Skin of body (tissue), 2 donors: ENCODE results near the gene AMPD3. TPM values are rescaled to one million over a fixed set of nuclear protein-coding genes. Genes with fewer than 3 reads are reported as not detected.

Experiments used
- DNase-seq: peaks from one replicate; lab custom pipeline; 2025; lab: John Stamatoyannopoulos, UW
- total RNA-seq: library from RNA; depleted of rRNA; stranded (reverse); fragments of >200 nt; gene quantifications from one replicate; pipeline ENCODE4 v1.2.3, GENCODE V29; 2014

AMPD3 gene
- 6.9 TPM for total RNA-seq

- no peak for DNase-seq
Measured at GRCh38 chr11:10454878-10455631, at the start of gene AMPD3. Gene AMPD3, plus strand, starts transcription at chr11:10455264. Its CDS starts 6,256 bp downstream, at chr11:10461520.

GRCh38 chr11:10405865-10406592 is 49.0 kb upstream of the AMPD3 start:
- DNase-seq = peak; percentile 86

- DNase-seq = no peak
Measured at GRCh38 chr11:10407055-10407454, 48.0 kb upstream of the AMPD3 start.

GRCh38 chr11:10407749-10408685 is 47.0 kb upstream of the AMPD3 start:
- no peak for DNase-seq

- no peak for DNase-seq
Measured at GRCh38 chr11:10409207-10409661, 45.8 kb upstream of the AMPD3 start.

GRCh38 chr11:10410106-10410843 is 44.8 kb upstream of the AMPD3 start:
- DNase-seq = no peak

GRCh38 chr11:10410844-10411200 is 44.2 kb upstream of the AMPD3 start:
- no peak for DNase-seq

GRCh38 chr11:10412266-10412665 is 42.8 kb upstream of the AMPD3 start:
- DNase-seq = no peak

GRCh38 chr11:10413268-10413667 is 41.8 kb upstream of the AMPD3 start:
- no peak for DNase-seq

GRCh38 chr11:10414181-10414580 is 40.9 kb upstream of the AMPD3 start:
- no peak for DNase-seq

- DNase-seq = no peak
Measured at GRCh38 chr11:10414659-10415058, 40.4 kb upstream of the AMPD3 start.

- no peak for DNase-seq
Measured at GRCh38 chr11:10415817-10416392, 39.2 kb upstream of the AMPD3 start.

- no peak for DNase-seq
Measured at GRCh38 chr11:10418259-10418949, 36.7 kb upstream of the AMPD3 start.

GRCh38 chr11:10418950-10419310 is 36.1 kb upstream of the AMPD3 start:
- no peak for DNase-seq

GRCh38 chr11:10426475-10426874 is 28.6 kb upstream of the AMPD3 start:
- no peak for DNase-seq

GRCh38 chr11:10428453-10428852 is 26.6 kb upstream of the AMPD3 start:
- DNase-seq = no peak

- DNase-seq = no peak
Measured at GRCh38 chr11:10429526-10429925, 25.5 kb upstream of the AMPD3 start.

- no peak for DNase-seq
Measured at GRCh38 chr11:10432493-10432892, 22.6 kb upstream of the AMPD3 start.

GRCh38 chr11:10432971-10433370 is 22.1 kb upstream of the AMPD3 start:
- DNase-seq = no peak

- no peak for DNase-seq
Measured at GRCh38 chr11:10436224-10436623, 18.8 kb upstream of the AMPD3 start.
